ENCODE results near the gene AQP9.

GRCh38 chr15:58119016-58119415 lies 19.2 kb upstream of the AQP9 start:
- no peak for TF ChIP-seq POLR2A (IDR thresholded peaks at IDR 0.05)
- TF ChIP-seq CTCF (IDR thresholded peaks at IDR 0.05), result no peak

Data from tibial nerve (tissue), 3 donors.